Measurements from ENCODE around the gene MITF.

- TF ChIP-seq POLR2AphosphoS5 (IDR thresholded peaks at IDR 0.05; ENCODE audit: borderline replicate concordance, low read depth, low read length) (no peak), EZH2 (IDR thresholded peaks at IDR 0.05) (no peak)
Observed at GRCh38 chr3:69786854-69787253, 47.6 kb downstream of the MITF start.
